Measurements from ENCODE around the gene CXCL8.
A peak's percentile ranks its signal among the peaks of the same experiment; 100 is the strongest.
"Not testable (repeated sequence)": the region's sequence is repeated elsewhere in the genome, so short reads cannot be mapped to it uniquely, and the experiment has no call there.

The CXCL8 gene

GRCh38 chr4:73743795-73744194 is 3.4 kb downstream of the CXCL8 start:
- DNase-seq: no peak

- DNase-seq: no peak
These were observed 3.8 kb downstream of the CXCL8 start for GRCh38 chr4:73744203-73744602.

GRCh38 chr4:73750730-73751129 is 10.4 kb downstream of the CXCL8 start:
- DNase-seq: no peak

- no peak for DNase-seq
These were observed 10.8 kb downstream of the CXCL8 start for GRCh38 chr4:73751166-73751565.

- no peak for DNase-seq
These were observed 11.5 kb downstream of the CXCL8 start for GRCh38 chr4:73751830-73752229.

- no peak for DNase-seq
These were observed 12.1 kb downstream of the CXCL8 start for GRCh38 chr4:73752424-73752823.

GRCh38 chr4:73753215-73753614 is 12.8 kb downstream of the CXCL8 start:
- DNase-seq: no peak

- no peak for DNase-seq
These were observed 14.6 kb downstream of the CXCL8 start for GRCh38 chr4:73754934-73755333.

GRCh38 chr4:73759357-73759756 is 19.0 kb downstream of the CXCL8 start:
- no peak for DNase-seq

- no peak for DNase-seq
These were observed 21.5 kb downstream of the CXCL8 start for GRCh38 chr4:73761856-73762255.

- no peak for DNase-seq
These were observed 22.0 kb downstream of the CXCL8 start for GRCh38 chr4:73762409-73762808.

GRCh38 chr4:73763877-73764276 is 23.5 kb downstream of the CXCL8 start:
- no peak for DNase-seq

GRCh38 chr4:73764513-73764912 is 24.1 kb downstream of the CXCL8 start:
- DNase-seq: no peak

GRCh38 chr4:73765296-73765695 is 24.9 kb downstream of the CXCL8 start:
- no peak for DNase-seq

- peak; percentile 60 for DNase-seq
These were observed 30.5 kb downstream of the CXCL8 start for GRCh38 chr4:73770917-73771316.

- DNase-seq: no peak
These were observed 32.0 kb downstream of the CXCL8 start for GRCh38 chr4:73772363-73772762.

GRCh38 chr4:73774406-73774805 is 34.0 kb downstream of the CXCL8 start:
- DNase-seq: not testable (repeated sequence)

- DNase-seq: no peak
These were observed 36.0 kb downstream of the CXCL8 start for GRCh38 chr4:73776321-73776729.

- DNase-seq: no peak
These were observed 37.2 kb downstream of the CXCL8 start for GRCh38 chr4:73777612-73778011.

- no peak for DNase-seq
These were observed 39.9 kb downstream of the CXCL8 start for GRCh38 chr4:73780243-73780642.

GRCh38 chr4:73780834-73781233 is 40.5 kb downstream of the CXCL8 start:
- no peak for DNase-seq

GRCh38 chr4:73788411-73788810 is 48.0 kb downstream of the CXCL8 start:
- no peak for DNase-seq

All from NCI-H187 treated with DMSO at 0.1 percent for 48 hours (cell line).